Measurements from ENCODE around the gene TSPAN18.

The TSPAN18 gene

GRCh38 chr11:44728491-44728910 lies 1.7 kb downstream of the TSPAN18 start:
- DNase-seq (ENCODE audit: low read depth, low spot score): no peak
- no peak for TF ChIP-seq CTCF (IDR thresholded peaks at IDR 0.05; ENCODE audit: low read depth, low read length)
- H3K4me3 ChIP-seq (ENCODE audit: low read depth, low read length): no peak overlapping the region
- in situ Hi-C loops (cut with HindIII; ENCODE audit: low sequenced_read_pairs): no loop called here

- H3K4me3 ChIP-seq (ENCODE audit: low read depth, low read length): no peak overlapping the region
- in situ Hi-C loops (cut with HindIII; ENCODE audit: low sequenced_read_pairs): no loop called here
Observed at GRCh38 chr11:44729063-44729462, 2.3 kb downstream of the TSPAN18 start.

GRCh38 chr11:44729713-44730112 lies 3.0 kb downstream of the TSPAN18 start:
- H3K4me3 ChIP-seq (ENCODE audit: low read depth, low read length): no peak overlapping the region
- TF ChIP-seq CTCF (IDR thresholded peaks at IDR 0.05; ENCODE audit: low read depth, low read length): no peak
- in situ Hi-C loops (cut with HindIII; ENCODE audit: low sequenced_read_pairs): no loop called here
- DNase-seq (ENCODE audit: low read depth, low spot score): no peak

More at GRCh38 chr11:44729063-44729462, 2.3 kb downstream of the TSPAN18 start:
- DNase-seq (ENCODE audit: low read depth, low spot score): no peak
- no peak for TF ChIP-seq CTCF (IDR thresholded peaks at IDR 0.05; ENCODE audit: low read depth, low read length)

GRCh38 chr11:44730775-44731174 lies 4.0 kb downstream of the TSPAN18 start:
- no peak overlapping the region for H3K4me3 ChIP-seq (ENCODE audit: low read depth, low read length)
- no peak for DNase-seq (ENCODE audit: low read depth, low spot score)
- TF ChIP-seq CTCF (IDR thresholded peaks at IDR 0.05; ENCODE audit: low read depth, low read length): no peak
- in situ Hi-C loops (cut with HindIII; ENCODE audit: low sequenced_read_pairs): no loop called here

GRCh38 chr11:44731685-44732430 lies 5.1 kb downstream of the TSPAN18 start:
- no peak for TF ChIP-seq CTCF (IDR thresholded peaks at IDR 0.05; ENCODE audit: low read depth, low read length)
- no peak overlapping the region for H3K4me3 ChIP-seq (ENCODE audit: low read depth, low read length)
- in situ Hi-C loops (cut with HindIII; ENCODE audit: low sequenced_read_pairs): no loop called here
- DNase-seq (ENCODE audit: low read depth, low spot score): no peak

- in situ Hi-C loops (cut with HindIII; ENCODE audit: low sequenced_read_pairs): no loop called here
- no peak for TF ChIP-seq CTCF (IDR thresholded peaks at IDR 0.05; ENCODE audit: low read depth, low read length)
- no peak for DNase-seq (ENCODE audit: low read depth, low spot score)
- H3K4me3 ChIP-seq (ENCODE audit: low read depth, low read length): no peak overlapping the region
Observed at GRCh38 chr11:44732564-44732963, 5.8 kb downstream of the TSPAN18 start.
